Right lobe of liver (tissue), 4 donors: ENCODE results near the gene MN1.

ENCODE experiments used
- POLR2A ChIP-seq: fragments of 450-650 bp; IDR thresholded peaks from one replicate; pipeline ENCODE4 v1.6.1; 2017; ENCODE audit warnings: antibody characterized with exemption, mild to moderate bottlenecking
- TF ChIP-seq, protein P1 (sequence below), 4 donors: fragments of 200-600 bp in 3 of 4; fragments of 450-650 bp in 1 of 4; IDR thresholded peaks; one replicate each; pipeline versions ENCODE4 v1.5.1 to v1.8.0; 2016 to 2022; ENCODE audit warnings: antibody characterized with exemption in 4 of 4, mild to moderate bottlenecking in 2 of 4
- donor health status: DM: no; HTN: no; CAD: no.
- donor health status: DM: no; HTN: no; CAD: no.
- donor health status: DM: no; HTN: yes; CAD: no.

DNA sequence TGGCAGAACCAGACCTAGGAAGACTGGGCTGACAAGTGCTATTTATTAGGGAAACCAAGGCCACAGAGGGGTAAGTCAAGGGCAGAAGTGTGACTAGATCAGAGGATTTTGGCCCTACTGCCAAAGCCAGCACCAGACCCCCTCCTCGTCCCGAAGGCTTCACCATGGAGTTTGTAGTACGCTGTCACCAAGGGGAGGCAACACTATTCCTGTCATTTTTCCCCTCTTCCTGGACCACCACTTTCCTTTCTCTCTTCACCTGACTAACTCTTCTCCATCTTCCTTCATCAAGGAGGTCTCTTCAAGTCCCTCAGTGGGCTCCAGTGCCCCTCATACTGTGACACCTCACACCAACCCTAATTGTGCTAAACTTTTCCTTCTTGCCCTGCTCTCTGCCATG, 34.9 kb downstream of the MN1 start:
- TF ChIP-seq, protein P1, sequence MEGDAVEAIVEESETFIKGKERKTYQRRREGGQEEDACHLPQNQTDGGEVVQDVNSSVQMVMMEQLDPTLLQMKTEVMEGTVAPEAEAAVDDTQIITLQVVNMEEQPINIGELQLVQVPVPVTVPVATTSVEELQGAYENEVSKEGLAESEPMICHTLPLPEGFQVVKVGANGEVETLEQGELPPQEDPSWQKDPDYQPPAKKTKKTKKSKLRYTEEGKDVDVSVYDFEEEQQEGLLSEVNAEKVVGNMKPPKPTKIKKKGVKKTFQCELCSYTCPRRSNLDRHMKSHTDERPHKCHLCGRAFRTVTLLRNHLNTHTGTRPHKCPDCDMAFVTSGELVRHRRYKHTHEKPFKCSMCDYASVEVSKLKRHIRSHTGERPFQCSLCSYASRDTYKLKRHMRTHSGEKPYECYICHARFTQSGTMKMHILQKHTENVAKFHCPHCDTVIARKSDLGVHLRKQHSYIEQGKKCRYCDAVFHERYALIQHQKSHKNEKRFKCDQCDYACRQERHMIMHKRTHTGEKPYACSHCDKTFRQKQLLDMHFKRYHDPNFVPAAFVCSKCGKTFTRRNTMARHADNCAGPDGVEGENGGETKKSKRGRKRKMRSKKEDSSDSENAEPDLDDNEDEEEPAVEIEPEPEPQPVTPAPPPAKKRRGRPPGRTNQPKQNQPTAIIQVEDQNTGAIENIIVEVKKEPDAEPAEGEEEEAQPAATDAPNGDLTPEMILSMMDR (IDR thresholded peaks at IDR 0.05) = no peak
- no peak for TF ChIP-seq POLR2A
